HepG2 (cell line): ENCODE results near the gene CYSRT1. TPM values are rescaled to one million over a fixed set of nuclear protein-coding genes. Genes with fewer than 3 reads are reported as not detected.

Source experiments
- AKAP8 ChIP-seq: sonication (generic); formaldehyde crosslinking; IDR thresholded peaks from 2 replicates; pipeline ENCODE4 v1.5.1; 2020; ENCODE audit warnings: mild to moderate bottlenecking, missing genetic modification reagents
- BORCS8-MEF2B ChIP-seq: sonication (generic); formaldehyde crosslinking; IDR thresholded peaks from 2 replicates; pipeline ENCODE4 v1.8.0; 2022; ENCODE audit warnings: mild to moderate bottlenecking, missing genetic modification reagents
- DNMT1 ChIP-seq: sonication (generic); formaldehyde crosslinking; IDR thresholded peaks from 2 replicates; pipeline ENCODE4 v1.5.1; 2020; ENCODE audit warnings: mild to moderate bottlenecking, missing genetic modification reagents
- HDAC1 ChIP-seq: sonication (generic); formaldehyde crosslinking; IDR thresholded peaks from 2 replicates; pipeline ENCODE4 v1.5.1; 2020; ENCODE audit warnings: mild to moderate bottlenecking, missing genetic modification reagents
- HNRNPL ChIP-seq: fragments of 200-400 bp; formaldehyde crosslinking; IDR thresholded peaks from 2 replicates; pipeline ENCODE4 v1.6.1; 2017; ENCODE audit warnings: mild to moderate bottlenecking, low read depth, low read length
- MBD4 ChIP-seq: IDR thresholded peaks from 2 replicates; pipeline ENCODE4 v1.6.1; 2012; ENCODE audit warnings: low read length, inconsistent platforms, borderline replicate concordance
- SOX6 ChIP-seq, 2 experiments: fragments of 450-650 bp in 1 of 2; sonication (generic) in 1 of 2; formaldehyde crosslinking in 1 of 2; IDR thresholded peaks; 2 replicates each; pipeline versions ENCODE4 v1.4.0 to v1.6.1; 2017 to 2020; ENCODE audit warnings: antibody characterized with exemption in 1 of 2, mild to moderate bottlenecking in 1 of 2, missing genetic modification reagents in 1 of 2
- TCF7 ChIP-seq: sonication (generic); IDR thresholded peaks from 2 replicates; pipeline ENCODE4 v1.6.1; 2016; ENCODE audit warnings: antibody characterized with exemption, low read depth
- ZC3H4 ChIP-seq: sonication (generic); formaldehyde crosslinking; IDR thresholded peaks from 2 replicates; pipeline ENCODE4 v1.4.0; 2020; ENCODE audit warnings: missing genetic modification reagents, borderline replicate concordance
- ZNF34 ChIP-seq: sonication (generic); formaldehyde crosslinking; IDR thresholded peaks from 2 replicates; pipeline ENCODE4 v1.4.0; 2020; ENCODE audit warnings: mild to moderate bottlenecking, missing genetic modification reagents, borderline replicate concordance
- ZNF747 ChIP-seq: sonication (generic); formaldehyde crosslinking; IDR thresholded peaks from 2 replicates; pipeline ENCODE4 v1.8.1; 2023; ENCODE audit warnings: missing genetic modification reagents, mild to moderate bottlenecking, borderline replicate concordance
- ZNF781 ChIP-seq: sonication (generic); formaldehyde crosslinking; IDR thresholded peaks from 2 replicates; pipeline ENCODE4 v1.5.1; 2020; ENCODE audit warnings: borderline replicate concordance, mild to moderate bottlenecking, missing genetic modification reagents; ENCODE audit errors: not compliant biosample characterization
- ZNF782 ChIP-seq: sonication (generic); formaldehyde crosslinking; IDR thresholded peaks from 2 replicates; pipeline ENCODE4 v1.4.0; 2020; ENCODE audit warnings: missing genetic modification reagents, mild to moderate bottlenecking, borderline replicate concordance
- polyA plus RNA-seq, 8 experiments: library from polyadenylated mRNA; depleted of rRNA in 3 of 8; stranded (reverse) in 7 of 8; unstranded in 1 of 8; fragments of >200 nt; fragmentation: Illumina TruSeq in 4 of 8; extraction: Trizol in 4 of 8; gene quantifications; 2 replicates each; pipeline versions ENCODE4 v1.2.1 to v1.2.3, GENCODE V29; 2011 to 2016; ENCODE audit warnings: low read depth in 4 of 8, missing spikeins in 1 of 8, mixed read lengths in 1 of 8; ENCODE audit not compliant: insufficient read depth in 1 of 8
- total RNA-seq, 5 experiments: library from RNA; depleted of rRNA; stranded (reverse); fragments of >200 nt; fragmentation: Illumina TruSeq; extraction: Trizol; gene quantifications; 2 replicates each; pipeline ENCODE4 v1.2.3, GENCODE V29; 2016; ENCODE audit warnings: low read depth in 1 of 5
- TF ChIP-seq, protein P1 (sequence below): sonication (generic); formaldehyde crosslinking; IDR thresholded peaks from 2 replicates; pipeline ENCODE4 v1.5.1; 2020; ENCODE audit warnings: mild to moderate bottlenecking, missing genetic modification reagents, moderate library complexity
- TF ChIP-seq, protein P2 (sequence below): sonication (generic); formaldehyde crosslinking; IDR thresholded peaks from 2 replicates; pipeline ENCODE4 v1.4.0; 2020; ENCODE audit warnings: mild to moderate bottlenecking, missing genetic modification reagents
- TF ChIP-seq, protein P3 (sequence below): sonication (generic); formaldehyde crosslinking; IDR thresholded peaks from 2 replicates; pipeline ENCODE4 v1.5.0; 2020; ENCODE audit warnings: missing genetic modification reagents
- TF ChIP-seq, protein P4 (sequence below): IDR thresholded peaks from 2 replicates; pipeline ENCODE4 v1.6.1; 2016; ENCODE audit warnings: mild to moderate bottlenecking, missing biosample characterization, missing genetic modification reagents
- TF ChIP-seq, protein P5 (sequence below): sonication (generic); formaldehyde crosslinking; IDR thresholded peaks from 2 replicates; pipeline ENCODE4 v1.5.0; 2020; ENCODE audit warnings: missing genetic modification reagents, mild to moderate bottlenecking, borderline replicate concordance

The CYSRT1 gene
- total and polyA plus RNA-seq, 2 of the 13 experiments (the other 11 are each of a cell fraction or from before 2014, with no cell fraction given), result 1.5 to 2.1 TPM

DNA sequence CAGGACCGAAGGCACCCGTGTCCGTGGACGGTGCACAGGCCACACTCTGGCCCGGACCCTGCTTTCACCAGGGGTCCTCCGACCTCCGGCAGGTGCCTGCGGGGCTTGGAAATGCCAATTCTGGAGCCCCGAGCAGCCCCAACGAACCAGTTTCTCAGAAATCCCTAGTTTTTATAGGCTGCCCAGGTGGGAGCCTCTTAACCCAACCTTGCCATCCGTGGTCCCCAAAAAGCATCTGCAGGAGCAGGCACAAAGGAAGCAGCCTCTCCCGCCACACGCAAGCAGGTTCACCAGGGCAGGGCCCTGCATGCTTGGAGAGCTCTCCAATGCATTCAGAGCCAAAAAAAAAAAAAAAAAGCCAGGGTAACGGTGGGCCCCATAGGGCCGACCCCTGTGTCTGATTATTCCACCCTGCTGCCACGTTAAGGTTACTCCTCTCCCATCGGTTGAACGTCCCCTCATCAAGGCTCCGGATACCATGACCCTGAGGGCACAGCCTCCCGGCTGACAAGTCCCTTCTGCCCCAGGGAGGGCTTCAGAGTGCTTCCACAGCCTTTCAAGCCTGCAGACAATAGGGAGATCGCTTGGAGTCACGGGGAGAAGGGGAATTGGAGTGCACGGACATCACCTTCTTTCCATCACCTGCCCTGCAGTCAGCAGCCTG lies 23.6 kb upstream of the CYSRT1 start (continued):
- TF ChIP-seq, protein P1, sequence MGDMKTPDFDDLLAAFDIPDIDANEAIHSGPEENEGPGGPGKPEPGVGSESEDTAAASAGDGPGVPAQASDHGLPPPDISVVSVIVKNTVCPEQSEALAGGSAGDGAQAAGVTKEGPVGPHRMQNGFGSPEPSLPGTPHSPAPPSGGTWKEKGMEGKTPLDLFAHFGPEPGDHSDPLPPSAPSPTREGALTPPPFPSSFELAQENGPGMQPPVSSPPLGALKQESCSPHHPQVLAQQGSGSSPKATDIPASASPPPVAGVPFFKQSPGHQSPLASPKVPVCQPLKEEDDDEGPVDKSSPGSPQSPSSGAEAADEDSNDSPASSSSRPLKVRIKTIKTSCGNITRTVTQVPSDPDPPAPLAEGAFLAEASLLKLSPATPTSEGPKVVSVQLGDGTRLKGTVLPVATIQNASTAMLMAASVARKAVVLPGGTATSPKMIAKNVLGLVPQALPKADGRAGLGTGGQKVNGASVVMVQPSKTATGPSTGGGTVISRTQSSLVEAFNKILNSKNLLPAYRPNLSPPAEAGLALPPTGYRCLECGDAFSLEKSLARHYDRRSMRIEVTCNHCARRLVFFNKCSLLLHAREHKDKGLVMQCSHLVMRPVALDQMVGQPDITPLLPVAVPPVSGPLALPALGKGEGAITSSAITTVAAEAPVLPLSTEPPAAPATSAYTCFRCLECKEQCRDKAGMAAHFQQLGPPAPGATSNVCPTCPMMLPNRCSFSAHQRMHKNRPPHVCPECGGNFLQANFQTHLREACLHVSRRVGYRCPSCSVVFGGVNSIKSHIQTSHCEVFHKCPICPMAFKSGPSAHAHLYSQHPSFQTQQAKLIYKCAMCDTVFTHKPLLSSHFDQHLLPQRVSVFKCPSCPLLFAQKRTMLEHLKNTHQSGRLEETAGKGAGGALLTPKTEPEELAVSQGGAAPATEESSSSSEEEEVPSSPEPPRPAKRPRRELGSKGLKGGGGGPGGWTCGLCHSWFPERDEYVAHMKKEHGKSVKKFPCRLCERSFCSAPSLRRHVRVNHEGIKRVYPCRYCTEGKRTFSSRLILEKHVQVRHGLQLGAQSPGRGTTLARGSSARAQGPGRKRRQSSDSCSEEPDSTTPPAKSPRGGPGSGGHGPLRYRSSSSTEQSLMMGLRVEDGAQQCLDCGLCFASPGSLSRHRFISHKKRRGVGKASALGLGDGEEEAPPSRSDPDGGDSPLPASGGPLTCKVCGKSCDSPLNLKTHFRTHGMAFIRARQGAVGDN (CRISPR knock-in tag), result peak; percentile 54; the same call in 1 of the 2 replicates
- TF ChIP-seq HNRNPL, result 0 out of 2 replicates have a peak, but pooled peaks have one; percentile 0
- peak; percentile 8 for TF ChIP-seq ZNF781 (CRISPR knock-in tag)
- TF ChIP-seq, protein P2, sequence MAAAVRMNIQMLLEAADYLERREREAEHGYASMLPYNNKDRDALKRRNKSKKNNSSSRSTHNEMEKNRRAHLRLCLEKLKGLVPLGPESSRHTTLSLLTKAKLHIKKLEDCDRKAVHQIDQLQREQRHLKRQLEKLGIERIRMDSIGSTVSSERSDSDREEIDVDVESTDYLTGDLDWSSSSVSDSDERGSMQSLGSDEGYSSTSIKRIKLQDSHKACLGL (CRISPR knock-in tag), result 0 out of 2 replicates have a peak, but pooled peaks have one; percentile 8
- TF ChIP-seq ZNF34, result 0 out of 2 replicates have a peak, but pooled peaks have one; percentile 20
- TF ChIP-seq, protein P3, sequence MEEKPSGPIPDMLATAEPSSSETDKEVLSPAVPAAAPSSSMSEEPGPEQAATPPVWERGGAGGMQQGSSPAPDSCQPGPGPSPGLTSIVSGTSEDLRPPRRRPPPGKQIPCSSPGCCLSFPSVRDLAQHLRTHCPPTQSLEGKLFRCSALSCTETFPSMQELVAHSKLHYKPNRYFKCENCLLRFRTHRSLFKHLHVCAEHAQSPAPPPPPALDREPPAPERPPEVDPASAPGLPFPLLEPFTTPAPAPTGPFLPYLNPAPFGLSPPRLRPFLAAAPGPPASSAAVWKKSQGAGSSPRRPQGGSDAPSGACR (CRISPR knock-in tag), result peak; percentile 12; the same call in 1 of the 2 replicates
- TF ChIP-seq MBD4, result no peak
- TF ChIP-seq, protein P4, sequence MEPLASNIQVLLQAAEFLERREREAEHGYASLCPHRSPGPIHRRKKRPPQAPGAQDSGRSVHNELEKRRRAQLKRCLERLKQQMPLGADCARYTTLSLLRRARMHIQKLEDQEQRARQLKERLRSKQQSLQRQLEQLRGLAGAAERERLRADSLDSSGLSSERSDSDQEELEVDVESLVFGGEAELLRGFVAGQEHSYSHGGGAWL (CRISPR knock-in tag), result peak; percentile 1; the same call in 1 of the 2 replicates
- TF ChIP-seq ZNF747, result peak; percentile 84
- TF ChIP-seq, protein P5, sequence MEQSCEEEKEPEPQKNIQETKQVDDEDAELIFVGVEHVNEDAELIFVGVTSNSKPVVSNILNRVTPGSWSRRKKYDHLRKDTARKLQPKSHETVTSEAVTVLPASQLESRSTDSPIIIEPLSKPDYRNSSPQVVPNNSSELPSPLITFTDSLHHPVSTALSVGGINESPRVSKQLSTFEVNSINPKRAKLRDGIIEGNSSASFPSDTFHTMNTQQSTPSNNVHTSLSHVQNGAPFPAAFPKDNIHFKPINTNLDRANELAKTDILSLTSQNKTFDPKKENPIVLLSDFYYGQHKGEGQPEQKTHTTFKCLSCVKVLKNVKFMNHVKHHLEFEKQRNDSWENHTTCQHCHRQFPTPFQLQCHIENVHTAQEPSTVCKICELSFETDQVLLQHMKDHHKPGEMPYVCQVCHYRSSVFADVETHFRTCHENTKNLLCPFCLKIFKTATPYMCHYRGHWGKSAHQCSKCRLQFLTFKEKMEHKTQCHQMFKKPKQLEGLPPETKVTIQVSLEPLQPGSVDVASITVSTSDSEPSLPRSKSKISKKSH (CRISPR knock-in tag), result 0 out of 2 replicates have a peak, but pooled peaks have one; percentile 8
- peak; percentile 2; the same call in 1 of the 2 replicates for TF ChIP-seq DNMT1 (CRISPR knock-in tag)
- 0 out of 2 replicates have a peak, but pooled peaks have one; percentile 28 for TF ChIP-seq HDAC1 (CRISPR knock-in tag)
- peak; percentile 53 for TF ChIP-seq AKAP8 (CRISPR knock-in tag)
- TF ChIP-seq TCF7, result no peak
- 0 out of 2 replicates have a peak, but pooled peaks have one; percentile 67 for TF ChIP-seq ZNF782 (CRISPR knock-in tag)
- no peak for TF ChIP-seq SOX6 (IDR thresholded peaks at IDR 0.05)
- peak; percentile 9; the same call in 1 of the 2 replicates for TF ChIP-seq SOX6 (CRISPR knock-in tag; IDR thresholded peaks at IDR 0.05)
- TF ChIP-seq BORCS8-MEF2B (CRISPR knock-in tag), result no peak
- no peak for TF ChIP-seq ZC3H4 (CRISPR knock-in tag)
